ENCODE measurements around the gene WDR89.
A peak's percentile ranks its signal among the peaks of the same experiment; 100 is the strongest.
"Not testable (repeated sequence)": the region's sequence is repeated elsewhere in the genome, so short reads cannot be mapped to it uniquely, and the experiment has no call there.

The WDR89 gene

DNA sequence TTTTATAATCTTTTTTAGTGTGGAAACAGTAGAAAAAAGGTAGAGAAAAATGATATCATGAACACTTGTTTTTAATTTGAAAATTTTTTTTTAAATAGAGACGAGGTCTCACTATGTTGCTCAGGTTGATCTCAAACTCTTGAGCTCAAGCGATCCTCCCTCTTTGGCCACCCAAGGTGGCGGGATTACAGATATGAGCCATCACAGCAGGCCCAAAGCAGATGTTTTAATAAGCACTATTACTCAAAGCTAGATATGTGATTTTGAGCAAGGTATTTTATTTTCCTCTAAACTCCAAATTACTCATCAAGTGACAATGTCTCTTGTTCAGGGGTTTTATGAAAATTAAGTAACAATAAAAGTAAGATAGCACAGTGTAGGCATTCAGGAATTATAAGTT, 10.7 kb upstream of the WDR89 start:
- DNase-seq (ENCODE audit: low read depth): no peak

GRCh38 chr14:63650256-63650952, 8.7 kb upstream of the WDR89 start:
- peak; percentile 37 for DNase-seq (ENCODE audit: low read depth)

DNA sequence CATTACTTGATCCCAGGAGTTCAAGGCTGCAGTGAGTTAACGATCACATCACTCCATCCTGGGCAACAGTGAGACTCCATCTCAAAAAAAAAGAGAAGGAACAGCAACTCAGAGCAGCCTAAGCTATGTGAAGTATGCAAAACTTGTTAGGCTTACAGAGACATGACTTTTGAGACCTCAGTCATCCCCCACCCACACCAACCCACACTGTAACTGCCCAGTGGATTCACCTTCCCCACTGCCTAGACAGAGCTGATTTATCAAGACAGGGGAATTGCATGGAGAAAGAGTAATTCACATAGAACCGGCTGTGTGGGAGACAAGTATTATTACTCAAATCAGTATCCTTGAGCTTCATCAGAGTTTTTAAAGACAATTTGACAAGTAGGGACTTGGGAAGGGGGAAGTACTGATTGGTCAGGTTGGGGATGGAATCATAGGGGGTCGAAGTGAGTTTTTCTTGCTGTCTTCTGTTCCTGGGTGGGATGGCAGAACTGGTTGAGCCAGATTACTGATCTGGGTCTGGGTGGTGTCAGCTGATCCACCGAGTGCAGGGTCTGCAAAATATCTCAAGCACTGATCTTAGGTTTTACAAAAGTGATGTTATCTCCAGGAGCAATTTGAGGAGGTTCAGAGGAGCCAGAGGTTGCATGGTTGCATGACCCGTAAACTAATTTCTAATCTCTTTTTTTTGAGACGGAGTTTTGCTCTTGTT, 6.2 kb upstream of the WDR89 start:
- no peak for DNase-seq (ENCODE audit: low read depth)

DNA sequence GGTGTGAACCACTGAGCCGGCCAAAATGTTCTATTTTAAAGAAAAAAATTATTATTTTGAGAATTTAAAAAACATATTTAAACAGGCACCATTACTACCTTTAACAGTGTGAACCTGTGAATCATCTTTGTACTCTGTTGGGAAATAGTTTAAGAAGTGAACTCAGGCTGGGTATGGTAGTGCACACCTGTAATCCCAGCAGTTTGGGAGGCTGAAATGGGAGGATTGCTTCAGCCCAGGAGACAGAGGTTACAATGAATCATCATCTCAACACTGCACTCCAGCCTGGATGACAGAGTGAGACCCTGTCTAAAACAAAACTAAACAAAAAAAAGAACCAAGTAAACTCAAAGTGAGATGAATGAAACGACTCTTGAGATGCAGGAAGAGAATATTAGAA, 3.1 kb upstream of the WDR89 start:
- no peak for DNase-seq (ENCODE audit: low read depth)

DNA sequence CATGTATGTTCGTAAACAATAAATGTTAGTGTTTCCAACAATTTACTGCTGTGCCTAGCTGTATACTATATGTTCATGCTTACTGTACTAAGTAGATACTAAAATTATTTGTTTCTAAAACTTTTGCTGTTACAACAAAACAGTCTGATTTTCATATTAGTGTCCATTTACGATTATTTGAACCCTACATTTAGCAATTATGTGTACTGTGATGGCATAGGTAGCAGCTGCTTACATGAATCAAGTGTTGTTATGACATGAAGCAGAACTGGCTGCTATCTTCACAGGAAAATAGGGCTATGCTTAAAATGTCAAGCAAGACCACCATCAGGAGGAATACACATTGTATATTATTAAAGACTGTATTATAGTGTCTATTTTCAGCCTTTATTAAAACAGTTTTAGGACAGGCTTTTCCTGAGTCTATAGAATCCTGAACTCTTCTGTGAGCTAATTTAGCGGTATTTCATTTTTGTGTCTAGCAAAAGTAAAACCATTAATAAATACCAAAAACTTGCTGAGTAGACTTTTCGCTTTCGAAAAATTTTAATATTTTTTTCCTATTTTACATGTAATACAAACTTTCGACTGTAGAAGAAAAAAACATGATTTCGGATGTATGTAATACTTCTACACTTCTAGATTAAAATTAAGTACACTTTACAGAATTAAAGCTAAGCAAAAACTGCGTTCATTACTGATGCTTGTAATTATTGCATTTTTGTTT, 1.1 kb upstream of the WDR89 start:
- DNase-seq (ENCODE audit: low read depth): no peak

- peak; percentile 77 for DNase-seq (ENCODE audit: low read depth)
These were observed 549 bp upstream of the WDR89 start for GRCh38 chr14:63642229-63642611.

- no peak for DNase-seq (ENCODE audit: low read depth)
These were observed 3.2 kb downstream of the WDR89 start for GRCh38 chr14:63638493-63638892.

- DNase-seq (ENCODE audit: low read depth): not testable (repeated sequence)
These were observed 5.5 kb downstream of the WDR89 start for GRCh38 chr14:63636094-63636635.

DNA sequence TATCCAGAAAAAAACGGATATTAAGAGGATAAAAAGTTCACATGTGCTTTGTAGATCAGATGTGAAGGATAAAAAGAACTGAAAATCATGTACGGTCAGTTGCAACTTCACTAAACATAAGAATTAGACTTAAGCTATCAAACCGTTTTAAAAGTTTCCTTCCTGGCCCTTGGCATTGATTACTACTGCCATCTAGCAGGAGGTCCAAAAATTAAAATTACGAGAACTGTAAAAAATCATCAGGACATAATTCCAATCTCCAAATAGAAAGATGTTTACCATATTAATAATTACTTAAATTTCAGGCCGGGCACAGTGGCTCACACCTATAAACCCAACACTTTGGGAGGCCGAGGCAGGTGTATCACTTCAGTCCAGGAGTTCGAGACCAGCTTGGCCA, 7.9 kb downstream of the WDR89 start:
- DNase-seq (ENCODE audit: low read depth): no peak

DNA sequence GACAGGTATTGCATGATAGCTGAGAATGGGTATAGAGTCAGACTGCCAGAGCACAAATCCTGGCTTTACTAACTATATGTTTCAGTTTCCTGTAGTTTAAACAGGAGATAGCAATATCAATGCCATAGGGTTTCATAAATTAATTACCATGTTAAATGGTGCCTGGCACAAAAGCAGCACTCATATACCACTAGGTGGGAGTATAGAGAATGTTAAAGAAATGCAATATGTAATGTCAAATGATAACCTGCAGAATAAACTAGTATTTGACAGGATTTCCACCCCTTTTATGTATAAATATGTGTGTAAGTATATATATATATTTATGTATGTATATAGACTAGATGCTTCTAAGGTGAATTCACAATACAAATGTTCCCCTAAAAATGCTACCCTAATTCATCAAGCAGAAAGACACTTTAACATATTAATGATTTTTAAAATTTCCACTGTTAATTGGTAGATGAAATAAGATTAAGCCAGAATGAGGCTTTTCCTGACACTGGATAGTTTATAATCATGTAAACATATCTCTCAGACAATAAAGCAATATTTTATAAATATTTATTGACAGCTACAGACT, 8.6 kb downstream of the WDR89 start:
- DNase-seq (ENCODE audit: low read depth): no peak

DNA sequence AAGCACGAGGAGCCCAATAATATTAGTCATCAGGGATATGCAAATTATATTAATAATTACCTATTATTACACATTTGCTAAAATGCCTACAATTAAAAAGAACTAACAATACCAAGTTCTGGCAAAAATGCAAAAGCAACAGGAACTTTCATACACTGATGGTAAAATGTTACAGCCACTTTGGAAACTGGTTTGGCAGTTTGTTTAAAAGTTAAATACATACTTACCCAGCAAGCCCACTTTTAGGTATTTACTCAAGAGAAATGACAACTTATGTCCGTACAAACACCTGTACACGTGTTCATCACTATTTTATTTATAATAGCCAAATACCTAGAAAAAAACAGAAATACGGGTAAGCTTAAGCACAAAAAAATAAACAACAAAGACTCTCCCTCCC, 17.0 kb downstream of the WDR89 start:
- no peak for DNase-seq (ENCODE audit: low read depth)

DNA sequence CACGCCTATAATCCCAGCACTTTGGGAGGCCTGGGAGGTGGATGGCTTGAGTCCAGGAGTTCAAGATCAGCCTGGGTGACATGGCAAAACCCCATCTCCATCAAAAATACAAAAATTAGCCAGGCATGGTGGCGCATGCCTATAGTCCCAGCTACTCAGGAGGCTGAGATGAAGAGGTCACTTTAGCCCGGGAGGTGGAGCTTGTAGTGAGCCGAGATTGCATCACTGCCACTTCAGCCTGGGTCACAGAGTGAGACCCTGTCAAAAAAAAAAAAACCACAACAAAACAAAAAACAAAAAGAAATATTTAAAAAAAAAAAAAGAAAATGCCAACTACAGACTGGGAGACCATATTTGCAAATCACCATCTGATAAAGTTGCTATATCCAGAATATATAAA, 17.5 kb downstream of the WDR89 start:
- DNase-seq (ENCODE audit: low read depth): no peak

GRCh38 chr14:63621975-63622374, 19.7 kb downstream of the WDR89 start:
- DNase-seq (ENCODE audit: low read depth): not testable (repeated sequence)

GRCh38 chr14:63616015-63616414, 25.7 kb downstream of the WDR89 start:
- DNase-seq (ENCODE audit: low read depth): no peak

- DNase-seq (ENCODE audit: low read depth): no peak
These were observed 26.9 kb downstream of the WDR89 start for GRCh38 chr14:63614679-63615363.

DNA sequence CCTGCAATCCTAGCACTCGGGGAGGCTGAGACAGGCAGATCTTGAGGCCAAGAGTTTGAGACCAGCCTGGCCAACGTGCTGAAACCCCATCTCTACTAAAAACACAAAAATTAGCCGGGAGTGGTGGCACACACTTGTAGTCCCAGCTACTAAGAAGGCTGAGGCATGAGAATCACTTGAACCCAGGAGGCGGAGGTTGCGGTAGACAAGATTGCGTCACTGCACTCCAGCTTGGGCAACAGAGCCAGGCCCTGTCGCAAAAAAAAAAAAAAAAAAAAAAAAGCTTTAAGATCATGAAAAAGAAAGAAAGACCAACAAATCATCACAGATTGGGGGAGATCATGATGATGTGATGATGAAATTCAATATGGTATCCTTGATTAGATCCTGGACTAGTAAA, 30.6 kb downstream of the WDR89 start:
- DNase-seq (ENCODE audit: low read depth): no peak

DNA sequence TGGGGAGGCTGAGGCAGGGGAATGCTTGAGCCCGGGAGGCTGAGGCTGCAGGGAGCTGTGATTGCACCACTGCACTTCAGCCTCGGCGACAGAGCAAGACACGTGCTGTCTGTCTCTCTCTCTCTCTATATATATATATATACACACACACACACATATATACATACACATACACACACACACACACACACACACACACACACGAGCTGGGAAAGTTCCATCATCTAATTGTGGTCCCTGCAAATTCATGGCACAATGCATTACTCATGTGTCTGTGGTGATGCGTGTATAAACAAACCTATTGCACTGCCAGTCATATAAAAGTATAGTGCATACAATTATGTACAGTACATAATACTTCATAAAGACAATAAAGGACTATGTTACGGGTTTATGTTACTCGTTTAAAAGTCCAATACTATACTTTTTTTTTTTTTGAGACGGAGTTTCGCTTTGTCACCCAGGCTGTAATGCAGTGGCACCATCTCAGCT, 36.6 kb downstream of the WDR89 start:
- no peak for DNase-seq (ENCODE audit: low read depth)

DNA sequence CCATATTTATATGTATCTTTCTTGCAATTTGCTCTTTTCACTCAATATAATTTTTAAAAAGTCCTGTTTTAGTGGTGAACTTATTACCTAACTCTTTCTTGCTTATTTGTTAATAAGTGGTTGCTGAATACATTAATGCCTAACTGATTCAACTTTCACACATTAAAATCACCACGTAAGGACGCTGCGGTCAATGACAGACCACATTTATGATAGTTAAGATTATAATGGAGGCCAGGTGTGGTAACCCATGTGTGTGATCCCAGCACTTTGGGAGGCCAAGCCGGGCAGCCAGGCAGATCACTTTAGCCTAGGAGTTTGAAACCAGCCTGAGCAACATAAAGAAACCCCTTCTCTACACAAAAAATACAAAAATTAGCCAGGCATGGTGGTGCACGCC, 37.0 kb downstream of the WDR89 start:
- no peak for DNase-seq (ENCODE audit: low read depth)

DNA sequence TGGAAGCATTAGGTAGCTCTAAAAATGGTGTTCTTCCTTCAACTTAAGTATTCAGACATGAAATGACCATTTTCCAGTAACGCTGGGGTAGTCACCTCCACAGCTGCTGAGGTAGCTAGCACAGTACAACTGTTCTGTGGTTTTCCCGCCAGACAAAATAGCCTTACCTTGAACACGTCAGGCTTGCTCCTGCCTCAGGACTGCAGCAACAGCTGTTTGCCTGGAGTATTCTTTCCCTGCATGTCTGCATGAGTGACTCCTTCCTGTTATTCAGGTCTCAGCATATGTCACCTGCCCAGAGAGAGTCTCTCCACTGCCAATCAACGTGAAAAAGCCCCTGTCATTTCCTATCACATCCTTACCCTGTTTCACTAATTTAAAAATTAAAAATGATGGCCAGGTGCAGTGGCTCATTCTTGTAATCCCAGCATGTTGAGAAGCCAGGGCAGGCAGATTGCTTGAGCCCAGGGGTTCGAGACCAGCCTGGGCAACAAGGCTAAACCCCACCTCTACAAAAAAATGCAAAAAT, 37.9 kb downstream of the WDR89 start:
- no peak for DNase-seq (ENCODE audit: low read depth)

- no peak for DNase-seq (ENCODE audit: low read depth)
These were observed 42.9 kb downstream of the WDR89 start for GRCh38 chr14:63598807-63599206.

DNA sequence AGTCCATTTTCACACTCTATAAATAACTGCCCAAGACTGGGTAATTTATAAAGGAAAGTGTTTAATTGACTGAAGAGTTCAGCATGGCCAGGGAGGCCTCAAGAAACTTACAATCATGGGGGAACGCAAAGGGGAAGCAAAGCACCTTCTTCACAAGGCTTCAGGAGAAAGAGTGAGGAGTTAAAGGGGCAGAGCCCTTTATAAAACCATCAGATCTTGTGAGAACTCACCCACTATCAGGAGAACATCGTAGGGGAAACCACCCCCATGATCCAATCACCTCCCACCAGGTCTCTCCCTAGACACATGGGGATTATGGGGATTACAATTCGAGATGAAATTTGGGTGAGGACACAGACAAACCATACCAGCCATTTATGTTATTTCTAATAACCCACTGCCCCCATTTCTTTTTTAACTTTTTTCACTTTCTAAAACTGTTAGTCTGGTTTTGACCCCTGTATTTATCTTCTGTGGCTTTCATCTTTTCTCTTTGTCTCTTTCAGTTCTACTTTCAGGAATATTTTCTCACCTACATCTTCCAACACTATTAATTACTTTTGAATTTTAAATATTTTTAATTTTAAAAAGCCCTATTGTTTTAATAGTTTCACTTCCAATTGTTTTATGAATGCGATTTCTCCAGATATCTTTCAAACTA, 44.5 kb downstream of the WDR89 start:
- DNase-seq (ENCODE audit: low read depth): no peak
